K562 (cell line): ENCODE measurements around the gene IMPACT. TPM values are rescaled to one million over a fixed set of nuclear protein-coding genes. Genes with fewer than 3 reads are reported as not detected.

Experiments used
- CREB1 ChIP-seq, 2 experiments: sonication (generic) in 1 of 2; formaldehyde crosslinking in 1 of 2; IDR thresholded peaks; 2 replicates each; pipeline versions ENCODE4 v1.6.1 to v1.8.0; 2012 to 2022; ENCODE audit warnings: inconsistent platforms in 1 of 2, mild to moderate bottlenecking in 1 of 2, missing genetic modification reagents in 1 of 2, moderate library complexity in 1 of 2
- CTBP1 ChIP-seq: fragments of 450-650 bp; IDR thresholded peaks from 2 replicates; pipeline ENCODE4 v1.6.1; 2016; ENCODE audit warnings: borderline replicate concordance
- ESRRA ChIP-seq: fragments of 450-650 bp; IDR thresholded peaks from 2 replicates; pipeline ENCODE4 v1.6.1; 2014; ENCODE audit warnings: low read depth, mild to moderate bottlenecking, moderate library complexity, borderline replicate concordance
- GABPA ChIP-seq: fragments of 200-800 bp; sonication (Bioruptor generic); conservative IDR thresholded peaks from 2 replicates; pipeline ENCODE4 v1.6.1; 2016; ENCODE audit warnings: low read depth, missing genetic modification characterization, missing compliant biosample characterization
- GTF2A2 ChIP-seq: IDR thresholded peaks from 2 replicates; pipeline ENCODE4 v1.6.1; 2016; ENCODE audit warnings: mild to moderate bottlenecking, missing genetic modification characterization, missing compliant biosample characterization
- GTF2F1 ChIP-seq: IDR thresholded peaks from 2 replicates; pipeline ENCODE4 v1.6.1; 2011; ENCODE audit warnings: low read depth, low read length, improper control_type of control experiment
- HDAC8 ChIP-seq: fragments of 450-650 bp; IDR thresholded peaks from 2 replicates; pipeline ENCODE4 v1.6.1; 2016; ENCODE audit warnings: mild to moderate bottlenecking, missing genetic modification characterization, moderate library complexity, missing compliant biosample characterization
- MAFF ChIP-seq: IDR thresholded peaks from 2 replicates; pipeline ENCODE4 v1.6.1; 2012; ENCODE audit warnings: low read length, improper control_type of control experiment
- MLLT1 ChIP-seq, 2 experiments: fragments of 450-650 bp; IDR thresholded peaks; 2 replicates each; pipeline ENCODE4 v1.6.1; 2016
- PYGO2 ChIP-seq: fragments of 450-650 bp; IDR thresholded peaks from 2 replicates; pipeline ENCODE4 v1.6.1; 2016; ENCODE audit warnings: mild to moderate bottlenecking, missing genetic modification characterization, moderate library complexity, missing compliant biosample characterization
- SAP30 ChIP-seq: fragments of 200-600 bp; sonication (generic); IDR thresholded peaks from 2 replicates; pipeline ENCODE4 v1.6.1; 2012; ENCODE audit warnings: borderline replicate concordance, low read depth, mild to moderate bottlenecking, moderate library complexity, low read length, control low read depth, inconsistent platforms; ENCODE audit not compliant: insufficient read depth, poor library complexity, severe bottlenecking
- SMARCB1 ChIP-seq: IDR thresholded peaks from 2 replicates; pipeline ENCODE4 v1.6.1; 2011; ENCODE audit warnings: improper control_type of control experiment, low read depth; ENCODE audit not compliant: insufficient read length
- SOX6 ChIP-seq: fragments of 450-650 bp; IDR thresholded peaks from 2 replicates; pipeline ENCODE4 v1.6.1; 2014; ENCODE audit warnings: mild to moderate bottlenecking
- TBP ChIP-seq: optimal IDR thresholded peaks from 2 replicates; pipeline ENCODE3; 2011; ENCODE audit warnings: low read depth, low read length, improper control_type of control experiment
- THAP12 ChIP-seq: fragments of 250-450 bp; sonication (Bioruptor Pico); IDR thresholded peaks from 2 replicates; pipeline ENCODE4 v1.9.0; 2021; ENCODE audit warnings: mild to moderate bottlenecking, inconsistent platforms
- U2AF1 ChIP-seq: fragments of 200-400 bp; formaldehyde crosslinking; optimal IDR thresholded peaks from 2 replicates; pipeline ENCODE3; 2017; ENCODE audit warnings: mild to moderate bottlenecking, low read depth, low read length, moderate library complexity
- XRCC5 ChIP-seq: fragments of 200-400 bp; formaldehyde crosslinking; IDR thresholded peaks from 2 replicates; pipeline ENCODE4 v1.6.1; 2017; ENCODE audit warnings: low read depth, mild to moderate bottlenecking, low read length
- ZEB2 ChIP-seq: fragments of 450-650 bp; IDR thresholded peaks from 2 replicates; pipeline ENCODE4 v1.6.1; 2016
- polyA plus RNA-seq, 8 experiments: library from polyadenylated mRNA; depleted of rRNA in 4 of 8; stranded (reverse) in 5 of 8; unstranded in 3 of 8; fragments of >200 nt; fragmentation: Nextera tagmentation in 2 of 8; fragmentation: Illumina TruSeq in 1 of 8; extraction: Ambion mirVana in 2 of 8; extraction: Trizol in 1 of 8; gene quantifications; 2 replicates each; pipeline versions ENCODE4 v1.2.1 to v1.2.3, GENCODE V29; 2011 to 2014; ENCODE audit warnings: inconsistent platforms in 1 of 8, missing spikeins in 1 of 8
- total RNA-seq, 7 experiments: library from RNA; depleted of rRNA in 6 of 7; stranded (reverse); fragments of >200 nt in 6 of 7; fragmentation: Illumina TruSeq in 2 of 7; extraction: Trizol in 2 of 7; gene quantifications; 2 replicates each; pipeline versions ENCODE4 v1.2.1 to v1.2.3, GENCODE V29; 2011 to 2021; ENCODE audit warnings: low replicate concordance in 1 of 7
- TF ChIP-seq, protein P1 (sequence below): fragments of 450-650 bp; IDR thresholded peaks from 2 replicates; pipeline ENCODE4 v1.6.1; 2014; ENCODE audit warnings: low read depth, mild to moderate bottlenecking, moderate library complexity, borderline replicate concordance
- TF ChIP-seq, protein P2 (sequence below): fragments of 250-450 bp; sonication (Bioruptor Pico); IDR thresholded peaks from 2 replicates; pipeline ENCODE4 v1.8.0; 2022; ENCODE audit warnings: moderate library complexity, mild to moderate bottlenecking, inconsistent platforms

IMPACT gene
- total and polyA plus RNA-seq, 9 of the 15 experiments (the other 6 are each of a cell fraction or from before 2014, with no cell fraction given): 4.7 to 7.6 (median 5.8) TPM

GRCh38 chr18:24426398-24427294 lies at the start of gene IMPACT (continued):
- TF ChIP-seq MLLT1 (IDR thresholded peaks at IDR 0.05) (no peak), PYGO2 (tag) (peak; percentile 42; the same call in 1 of the 2 replicates), SOX6 (0 out of 2 replicates have a peak, but pooled peaks have one; percentile 18), GTF2A2 (tag) (no peak; the same call in 1 of the 2 replicates), SMARCB1 (no peak), GTF2F1 (0 out of 2 replicates have a peak, but pooled peaks have one; percentile 22), ZEB2 (no peak), MAFF (no peak), XRCC5 (0 out of 2 replicates have a peak, but pooled peaks have one; percentile 18), CREB1 (IDR thresholded peaks at IDR 0.05) (0 out of 2 replicates have a peak, but pooled peaks have one; percentile 15), CREB1 (CRISPR knock-in tag; IDR thresholded peaks at IDR 0.05) (peak; percentile 58; the same call in 1 of the 2 replicates), SAP30 (peak; percentile 41), THAP12 (CRISPR knock-in tag) (peak; percentile 60; the same call in 1 of the 2 replicates), TBP (peak; percentile 69), CTBP1 (peak; percentile 80), U2AF1 (peak; percentile 38), HDAC8 (peak; percentile 96), ESRRA (peak; percentile 49; the same call in 1 of the 2 replicates), GABPA (peak; percentile 99)
- TF ChIP-seq, protein P1, sequence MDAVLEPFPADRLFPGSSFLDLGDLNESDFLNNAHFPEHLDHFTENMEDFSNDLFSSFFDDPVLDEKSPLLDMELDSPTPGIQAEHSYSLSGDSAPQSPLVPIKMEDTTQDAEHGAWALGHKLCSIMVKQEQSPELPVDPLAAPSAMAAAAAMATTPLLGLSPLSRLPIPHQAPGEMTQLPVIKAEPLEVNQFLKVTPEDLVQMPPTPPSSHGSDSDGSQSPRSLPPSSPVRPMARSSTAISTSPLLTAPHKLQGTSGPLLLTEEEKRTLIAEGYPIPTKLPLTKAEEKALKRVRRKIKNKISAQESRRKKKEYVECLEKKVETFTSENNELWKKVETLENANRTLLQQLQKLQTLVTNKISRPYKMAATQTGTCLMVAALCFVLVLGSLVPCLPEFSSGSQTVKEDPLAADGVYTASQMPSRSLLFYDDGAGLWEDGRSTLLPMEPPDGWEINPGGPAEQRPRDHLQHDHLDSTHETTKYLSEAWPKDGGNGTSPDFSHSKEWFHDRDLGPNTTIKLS: peak; percentile 99
- TF ChIP-seq, protein P2, sequence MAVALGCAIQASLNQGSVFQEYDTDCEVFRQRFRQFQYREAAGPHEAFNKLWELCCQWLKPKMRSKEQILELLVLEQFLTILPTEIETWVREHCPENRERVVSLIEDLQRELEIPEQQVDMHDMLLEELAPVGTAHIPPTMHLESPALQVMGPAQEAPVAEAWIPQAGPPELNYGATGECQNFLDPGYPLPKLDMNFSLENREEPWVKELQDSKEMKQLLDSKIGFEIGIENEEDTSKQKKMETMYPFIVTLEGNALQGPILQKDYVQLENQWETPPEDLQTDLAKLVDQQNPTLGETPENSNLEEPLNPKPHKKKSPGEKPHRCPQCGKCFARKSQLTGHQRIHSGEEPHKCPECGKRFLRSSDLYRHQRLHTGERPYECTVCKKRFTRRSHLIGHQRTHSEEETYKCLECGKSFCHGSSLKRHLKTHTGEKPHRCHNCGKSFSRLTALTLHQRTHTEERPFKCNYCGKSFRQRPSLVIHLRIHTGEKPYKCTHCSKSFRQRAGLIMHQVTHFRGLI (CRISPR knock-in tag): peak; percentile 93
